B cell (primary cell): ENCODE measurements around the gene TMEM35A. TPM values are rescaled to one million over a fixed set of nuclear protein-coding genes. Genes with fewer than 3 reads are reported as not detected.

Experiments used
- ATAC-seq: fragments of 200-7000 bp; cut with Tn5 transposase; one replicate; pipeline ENCODE4 v1.10.0; 2021; ENCODE audit warnings: low read depth, mild to moderate bottlenecking, moderate number of reproducible peaks, moderate library complexity
- CTCF ChIA-PET: fragments of 350-600 bp; sonication (Branson Sonifier 250); formaldehyde crosslinking; loops from one replicate; lab custom pipeline; 2021; ENCODE audit warnings: antibody characterized with exemption, inconsistent platforms; lab: Charles Lee
- POLR2A ChIA-PET: fragments of 350-600 bp; sonication (Branson Sonifier 250); formaldehyde crosslinking; loops from one replicate; lab custom pipeline; 2021; ENCODE audit warnings: antibody characterized with exemption; lab: Charles Lee
- DNase-seq: peaks from one replicate; pipeline ENCODE4 v3.0.0; 2013
- H2AFZ ChIP-seq: 2 replicates; pipeline ENCODE4 v1.6.1; 2012; ENCODE audit warnings: mild to moderate bottlenecking, low read depth, low read length; ENCODE audit not compliant: insufficient read depth, poor library complexity, severe bottlenecking
- H3K27ac ChIP-seq, 2 donors: 1 replicate in 1 of 2; 2 replicates in 1 of 2; pipeline ENCODE4 v1.5.1; 2012 to 2013; ENCODE audit warnings: low read length in 2 of 2, mild to moderate bottlenecking in 2 of 2, moderate library complexity in 1 of 2
- H3K27me3 ChIP-seq, 4 experiments: fragments of 200-600 bp in 1 of 4; sonication (generic) in 1 of 4; replicated peaks in 1 of 4; 1 replicate in 2 of 4; 2 replicates in 2 of 4; pipeline versions ENCODE4 v1.6.1 to v1.7.0; 2013 to 2016; ENCODE audit warnings: low read length in 3 of 4, mild to moderate bottlenecking in 2 of 4, mixed read lengths in 1 of 4, moderate library complexity in 1 of 4; ENCODE audit not compliant: insufficient read depth in 4 of 4, control insufficient read depth in 3 of 4; ENCODE audit errors: control extremely low read depth in 1 of 4
- H3K36me3 ChIP-seq, 2 experiments: replicated peaks in 1 of 2; 1 replicate in 1 of 2; 2 replicates in 1 of 2; pipeline versions ENCODE4 v1.6.1 to v1.7.1; 2013; ENCODE audit warnings: low read length in 1 of 2; ENCODE audit not compliant: insufficient read depth in 2 of 2, control insufficient read depth in 1 of 2; ENCODE audit errors: control extremely low read depth in 1 of 2, extremely low read depth in 1 of 2
- H3K4me1 ChIP-seq, 2 donors: fragments of 200-600 bp in 1 of 2; sonication (generic) in 1 of 2; 1 replicate in 1 of 2; 2 replicates in 1 of 2; pipeline versions ENCODE4 v1.5.1 to v1.6.1; 2013 to 2017; ENCODE audit warnings: low read length in 2 of 2; ENCODE audit not compliant: control insufficient read depth in 2 of 2, insufficient read depth in 2 of 2
- H3K4me2 ChIP-seq: replicated peaks from 2 replicates; pipeline ENCODE3; 2012; ENCODE audit warnings: mild to moderate bottlenecking, low read depth, low read length; ENCODE audit not compliant: poor library complexity, severe bottlenecking
- H3K4me3 ChIP-seq, 5 experiments: fragments of 200-600 bp in 1 of 5; sonication (generic) in 1 of 5; 1 replicate in 3 of 5; 2 replicates in 2 of 5; pipeline versions ENCODE4 v1.5.1 to v1.7.0; 2011 to 2016; ENCODE audit warnings: low read length in 4 of 5, mild to moderate bottlenecking in 4 of 5, low read depth in 2 of 5, control low read depth in 1 of 5, moderate library complexity in 1 of 5; ENCODE audit not compliant: insufficient read depth in 1 of 5; ENCODE audit errors: control extremely low read depth in 1 of 5, extremely low read depth in 1 of 5
- H3K79me2 ChIP-seq: fragments of 200-600 bp; sonication (generic); one replicate; pipeline ENCODE4 v1.6.0; 2016; ENCODE audit warnings: low read length; ENCODE audit not compliant: control insufficient read depth, insufficient read depth
- H3K9ac ChIP-seq: fragments of 200-600 bp; sonication (generic); 2 replicates; pipeline ENCODE4 v1.6.1; 2017; ENCODE audit warnings: mild to moderate bottlenecking, low read length, moderate library complexity
- H3K9me3 ChIP-seq, 3 donors: one replicate each; pipeline versions ENCODE4 v1.6.1 to v1.7.1; 2013; ENCODE audit warnings: low read length in 2 of 3; ENCODE audit not compliant: control insufficient read depth in 2 of 3, insufficient read depth in 1 of 3; ENCODE audit errors: control extremely low read depth in 1 of 3
- H4K20me1 ChIP-seq: 2 replicates; pipeline ENCODE4 v1.6.0; 2012; ENCODE audit warnings: mild to moderate bottlenecking, low read length; ENCODE audit not compliant: insufficient read depth, control insufficient read depth, poor library complexity, severe bottlenecking
- H3K27ac Mint-ChIP-seq: one replicate; pipeline ENCODE4 v1.8.0; 2021; ENCODE audit warnings: mixed read lengths
- H3K27me3 Mint-ChIP-seq: one replicate; pipeline ENCODE4 v1.8.0; 2021; ENCODE audit warnings: mixed read lengths
- H3K4me1 Mint-ChIP-seq: one replicate; pipeline ENCODE4 v1.8.0; 2021; ENCODE audit warnings: mixed read lengths
- H3K4me3 Mint-ChIP-seq: one replicate; pipeline ENCODE4 v1.8.0; 2021; ENCODE audit warnings: mixed read lengths
- H3K9me3 Mint-ChIP-seq: one replicate; pipeline ENCODE4 v1.8.0; 2022; ENCODE audit warnings: mixed read lengths; ENCODE audit not compliant: insufficient read depth
- EZH2 ChIP-seq: IDR thresholded peaks from 2 replicates; pipeline ENCODE4 v1.6.1; 2012; ENCODE audit warnings: borderline replicate concordance, low read depth, mild to moderate bottlenecking, moderate library complexity, low read length; ENCODE audit not compliant: insufficient read depth, poor library complexity, severe bottlenecking
- WGBS: methylation state at CpG from one replicate; pipeline ENCODE4 v1.1.5; 2013; ENCODE audit warnings: missing lambda C conversion rate; ENCODE audit not compliant: insufficient coverage; 5-methylcytosine and 5-hydroxymethylcytosine counted together
- intact Hi-C: fragments of 100-400 bp; cut with micrococcal nuclease; formaldehyde crosslinking; loops from one replicate; pipeline ENCODE4 v1.10.0; 2022
- polyA plus RNA-seq: library from polyadenylated mRNA; depleted of rRNA; stranded (reverse); fragments of >200 nt; gene quantifications from 2 replicates; pipeline ENCODE4 v1.2.3, GENCODE V29; 2012
- total RNA-seq, 2 donors: library from RNA; stranded (reverse); fragments of 120-200 nt in 1 of 2; gene quantifications; 1 replicate in 1 of 2; 2 replicates in 1 of 2; pipeline versions ENCODE4 v1.2.3 to v1.2.4, GENCODE V29; 2013 to 2022
- TF ChIP-seq, protein P1 (sequence below): fragments of 200-600 bp; IDR thresholded peaks from one replicate; pipeline ENCODE4 v1.8.0; 2022; ENCODE audit warnings: antibody characterized with exemption, mild to moderate bottlenecking

TMEM35A gene
- total and polyA plus RNA-seq, 2 donors (not counting 1 experiment from before 2014, with no cell fraction given): not detected

DNA sequence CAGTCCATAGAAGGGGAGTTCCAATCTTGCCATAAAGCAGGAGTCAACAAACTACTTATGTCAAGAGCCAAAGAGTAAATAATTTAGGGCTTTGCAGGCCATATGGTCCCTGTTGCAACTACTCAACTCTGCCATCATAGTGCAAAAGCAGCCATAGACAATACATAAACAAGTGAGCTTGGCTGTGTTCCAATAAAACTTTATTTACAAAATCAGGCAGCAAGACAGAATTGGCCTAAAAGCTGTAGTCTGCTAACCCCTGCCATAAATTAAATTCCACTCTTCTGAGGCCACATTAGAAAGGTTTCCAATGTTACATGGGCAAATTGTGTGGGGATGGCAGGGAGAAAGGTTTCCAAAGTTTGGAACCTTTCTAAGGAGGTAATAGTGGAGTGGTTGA is 41.4 kb upstream of the TMEM35A start:
- Histone ChIP-seq H3K4me1 (no peaks in the 10 kb centered on the region), H2AFZ (no peak overlapping the region), H3K79me2 (no peaks in the 10 kb centered on the region), H3K4me2 (no peak overlapping the region), H3K9me3 (no peaks in the 10 kb centered on the region), H3K4me3 (no peak overlapping the region), H3K36me3 (peaks cover 0 to 26% of the 10 kb centered on the region in 2 experiments), H3K9ac (no peak overlapping the region), H4K20me1 (no peaks in the 10 kb centered on the region), H3K27me3 (no peaks in the 10 kb centered on the region), H3K27ac (no peak overlapping the region)
- Mint-ChIP-seq H3K9me3 (no peaks in the 10 kb centered on the region), H3K27me3 (no peaks in the 10 kb centered on the region), H3K27ac (no peak overlapping the region), H3K4me1 (no peaks in the 10 kb centered on the region), H3K4me3 (no peak overlapping the region)
- ATAC-seq (no peak), DNase-seq (no peak)
- ChIA-PET CTCF (no interaction called here), POLR2A (no interaction called here)
- no peak for TF ChIP-seq EZH2
- TF ChIP-seq, protein P1, sequence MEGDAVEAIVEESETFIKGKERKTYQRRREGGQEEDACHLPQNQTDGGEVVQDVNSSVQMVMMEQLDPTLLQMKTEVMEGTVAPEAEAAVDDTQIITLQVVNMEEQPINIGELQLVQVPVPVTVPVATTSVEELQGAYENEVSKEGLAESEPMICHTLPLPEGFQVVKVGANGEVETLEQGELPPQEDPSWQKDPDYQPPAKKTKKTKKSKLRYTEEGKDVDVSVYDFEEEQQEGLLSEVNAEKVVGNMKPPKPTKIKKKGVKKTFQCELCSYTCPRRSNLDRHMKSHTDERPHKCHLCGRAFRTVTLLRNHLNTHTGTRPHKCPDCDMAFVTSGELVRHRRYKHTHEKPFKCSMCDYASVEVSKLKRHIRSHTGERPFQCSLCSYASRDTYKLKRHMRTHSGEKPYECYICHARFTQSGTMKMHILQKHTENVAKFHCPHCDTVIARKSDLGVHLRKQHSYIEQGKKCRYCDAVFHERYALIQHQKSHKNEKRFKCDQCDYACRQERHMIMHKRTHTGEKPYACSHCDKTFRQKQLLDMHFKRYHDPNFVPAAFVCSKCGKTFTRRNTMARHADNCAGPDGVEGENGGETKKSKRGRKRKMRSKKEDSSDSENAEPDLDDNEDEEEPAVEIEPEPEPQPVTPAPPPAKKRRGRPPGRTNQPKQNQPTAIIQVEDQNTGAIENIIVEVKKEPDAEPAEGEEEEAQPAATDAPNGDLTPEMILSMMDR: no peak
- intact Hi-C loops: no loop called here

DNA sequence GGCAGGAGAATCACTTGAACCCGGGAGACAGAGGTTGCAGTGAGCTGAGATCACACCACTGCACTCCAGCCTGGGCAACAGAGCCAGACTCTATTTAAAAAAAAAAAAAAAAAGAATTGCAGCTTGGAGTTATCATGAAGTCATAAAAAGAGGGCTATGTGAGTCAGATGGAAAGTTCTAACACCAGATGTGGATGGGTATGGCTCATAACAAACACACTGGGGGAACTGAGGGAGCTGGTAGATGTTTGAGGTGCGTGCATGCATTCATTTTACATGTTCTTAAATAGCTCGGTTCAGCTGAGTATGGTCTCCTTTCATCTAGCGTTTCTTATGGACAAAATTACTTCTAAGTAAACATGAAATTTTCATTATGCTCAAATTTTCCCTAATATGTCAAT is 38.5 kb upstream of the TMEM35A start:
- Histone ChIP-seq H3K4me3 (no peak overlapping the region), H3K27ac (no peak overlapping the region), H3K4me1 (no peaks in the 10 kb centered on the region), H4K20me1 (no peaks in the 10 kb centered on the region), H3K27me3 (no peaks in the 10 kb centered on the region), H3K79me2 (no peaks in the 10 kb centered on the region), H3K9ac (no peak overlapping the region), H3K9me3 (no peaks in the 10 kb centered on the region), H2AFZ (no peak overlapping the region), H3K4me2 (no peak overlapping the region), H3K36me3 (peaks cover 0 to 26% of the 10 kb centered on the region in 2 experiments)
- H3K4me3 Mint-ChIP-seq: no peak overlapping the region
- H3K9me3 Mint-ChIP-seq: no peaks in the 10 kb centered on the region
- no peaks in the 10 kb centered on the region for H3K4me1 Mint-ChIP-seq
- ATAC-seq (no peak), DNase-seq (no peak)
- no peaks in the 10 kb centered on the region for H3K27me3 Mint-ChIP-seq
- ChIA-PET CTCF (no interaction called here), POLR2A (no interaction called here)
- no CpG with 5 or more reads among the region's 4 CpGs for WGBS
- TF ChIP-seq, protein P1: no peak
- no peak for TF ChIP-seq EZH2
- no peak overlapping the region for H3K27ac Mint-ChIP-seq
- intact Hi-C loops: no loop called here
